GM18502 (cell line): ENCODE measurements around the gene EPHB3.

Experiments used
- ATAC-seq: cut with Tn5 transposase; IDR thresholded peaks from one replicate; pipeline ENCODE4 v1.9.1; 2021; ENCODE audit warnings: mild to moderate bottlenecking; ENCODE audit not compliant: unreplicated experiment, poor library complexity

Gene EPHB3

GRCh38 chr3:184576457-184577240 is 15.1 kb downstream of the EPHB3 start:
- ATAC-seq, result no peak

DNA sequence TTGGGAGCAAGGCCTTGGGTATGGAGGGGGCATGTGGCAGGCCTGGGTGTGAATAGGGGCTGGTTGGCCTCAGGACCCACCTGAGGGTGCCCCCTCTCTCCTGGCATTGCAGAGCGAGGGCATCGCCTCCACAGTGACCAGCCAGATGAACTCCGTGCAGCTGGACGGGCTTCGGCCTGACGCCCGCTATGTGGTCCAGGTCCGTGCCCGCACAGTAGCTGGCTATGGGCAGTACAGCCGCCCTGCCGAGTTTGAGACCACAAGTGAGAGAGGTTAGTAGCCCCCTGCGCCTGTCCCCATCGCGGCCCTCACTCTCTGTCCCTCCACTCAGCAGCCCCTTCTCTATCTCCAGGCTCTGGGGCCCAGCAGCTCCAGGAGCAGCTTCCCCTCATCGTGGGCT is 16.0 kb downstream of the EPHB3 start:
- ATAC-seq, result no peak

- ATAC-seq, result no peak
These were observed 16.6 kb downstream of the EPHB3 start for GRCh38 chr3:184578218-184578617.

- no peak for ATAC-seq
These were observed 17.2 kb downstream of the EPHB3 start for GRCh38 chr3:184578822-184579221.

- no peak for ATAC-seq
These were observed 17.9 kb downstream of the EPHB3 start for GRCh38 chr3:184579513-184579912.

- no peak for ATAC-seq
These were observed 18.8 kb downstream of the EPHB3 start for GRCh38 chr3:184580376-184580775.

GRCh38 chr3:184581331-184581855 is 19.8 kb downstream of the EPHB3 start:
- no peak for ATAC-seq

DNA sequence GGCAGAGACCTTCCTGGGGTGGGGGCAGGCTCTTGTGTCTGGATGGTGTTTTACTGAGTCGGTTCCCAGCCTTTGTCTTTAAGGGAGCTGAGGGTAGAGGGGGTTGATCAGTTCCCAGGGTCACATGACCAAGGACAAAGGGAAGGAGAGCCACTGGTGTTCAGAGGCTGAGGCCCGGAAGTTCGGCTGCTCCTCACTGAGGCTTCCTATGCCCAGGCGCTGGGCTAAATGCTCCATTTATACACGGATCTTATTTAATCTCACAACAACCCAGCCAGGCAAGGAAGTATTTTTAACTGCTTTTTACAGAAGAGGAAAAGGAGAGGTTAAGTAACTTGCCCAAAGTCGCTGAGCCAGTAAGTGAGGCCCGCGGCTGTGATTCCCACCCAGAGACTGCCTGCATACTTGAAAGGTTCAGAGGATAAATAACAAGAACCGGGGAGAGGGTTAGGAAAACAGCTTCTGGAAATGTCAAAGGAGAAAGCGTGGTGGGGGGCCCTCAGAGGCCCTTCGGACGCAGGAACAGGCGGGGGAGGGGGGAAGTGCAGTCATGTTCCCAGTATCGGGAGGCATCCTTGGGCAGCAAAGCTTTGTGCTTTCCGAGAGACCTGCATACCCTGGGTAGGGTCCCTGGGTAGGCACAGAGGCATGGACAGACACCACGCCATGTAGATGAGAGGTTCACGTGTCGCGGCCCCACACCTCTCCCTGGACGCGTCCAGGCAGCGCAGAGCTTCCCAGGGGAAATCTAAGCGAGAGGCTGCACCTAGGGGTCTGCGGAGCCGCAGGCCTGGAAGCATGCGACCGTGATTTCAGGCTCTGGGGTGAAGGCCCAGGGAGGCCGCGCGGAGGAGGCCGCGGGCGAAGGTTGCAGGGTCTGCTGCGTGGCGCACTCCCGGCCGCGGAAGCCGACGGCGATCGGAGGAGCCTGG is 21.3 kb downstream of the EPHB3 start:
- no peak for ATAC-seq

GRCh38 chr3:184583578-184584451 is 22.2 kb downstream of the EPHB3 start:
- ATAC-seq, result no peak

DNA sequence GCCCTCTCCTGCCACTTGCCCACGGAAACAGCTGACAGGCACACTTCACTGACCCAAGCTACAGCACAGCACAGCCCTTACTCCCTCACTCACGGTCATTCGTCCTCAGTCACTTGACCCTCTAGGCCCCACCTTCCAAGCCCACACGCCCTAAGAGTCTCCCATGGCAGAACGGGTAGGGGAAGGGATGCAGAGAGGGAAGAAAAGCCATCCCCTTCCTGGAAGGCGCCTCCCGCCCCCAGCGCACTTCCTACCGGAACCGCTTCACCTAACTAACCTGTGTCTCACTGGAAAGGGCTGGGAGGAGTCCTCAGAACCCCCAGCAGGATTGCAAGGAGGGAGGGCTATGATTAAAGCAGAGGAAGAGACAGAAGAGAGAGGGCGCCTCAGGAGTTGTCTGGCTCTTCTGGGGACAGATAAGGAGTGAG is 22.9 kb downstream of the EPHB3 start:
- ATAC-seq, result no peak

DNA sequence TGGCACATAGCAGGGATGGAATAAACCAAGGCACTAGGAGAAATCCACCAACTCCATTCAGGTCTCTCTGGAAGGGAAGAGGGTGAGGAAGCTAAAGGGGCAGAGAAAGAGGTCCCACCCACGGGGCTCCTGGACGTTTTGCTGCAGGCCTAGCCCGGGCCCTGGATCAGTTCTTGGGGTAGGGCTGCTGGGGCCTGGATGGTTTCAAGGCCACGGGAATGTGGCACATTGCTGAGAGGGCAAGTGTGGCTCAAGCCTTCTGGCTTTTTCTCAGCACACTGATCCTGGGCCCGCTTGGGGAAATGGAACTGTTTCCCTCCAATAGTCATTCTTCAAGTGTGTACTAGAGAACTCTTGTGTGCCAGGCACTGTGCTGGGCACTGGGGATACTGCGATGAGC is 24.0 kb downstream of the EPHB3 start:
- ATAC-seq, result no peak

DNA sequence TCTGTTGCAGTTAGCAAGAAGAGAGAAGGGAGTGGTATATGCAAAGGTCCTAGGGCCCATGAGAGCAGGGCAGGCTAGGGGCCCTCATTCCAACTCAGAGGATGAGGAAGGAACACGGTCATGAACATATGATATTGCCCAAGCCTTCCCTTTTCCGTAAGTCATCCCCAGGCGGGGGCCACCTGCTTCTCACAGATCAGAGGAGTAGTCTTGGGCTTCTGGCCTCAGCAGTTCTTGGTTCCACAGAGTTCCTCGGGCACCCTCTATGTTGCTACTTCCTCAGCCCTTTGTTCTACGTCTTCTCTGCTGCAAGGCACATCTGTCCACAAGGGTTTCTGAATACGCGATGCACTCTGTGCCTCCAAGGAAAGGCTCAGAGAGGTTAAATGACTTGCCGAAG is 25.3 kb downstream of the EPHB3 start:
- no peak for ATAC-seq

GRCh38 chr3:184588776-184589175 is 27.2 kb downstream of the EPHB3 start:
- no peak for ATAC-seq

DNA sequence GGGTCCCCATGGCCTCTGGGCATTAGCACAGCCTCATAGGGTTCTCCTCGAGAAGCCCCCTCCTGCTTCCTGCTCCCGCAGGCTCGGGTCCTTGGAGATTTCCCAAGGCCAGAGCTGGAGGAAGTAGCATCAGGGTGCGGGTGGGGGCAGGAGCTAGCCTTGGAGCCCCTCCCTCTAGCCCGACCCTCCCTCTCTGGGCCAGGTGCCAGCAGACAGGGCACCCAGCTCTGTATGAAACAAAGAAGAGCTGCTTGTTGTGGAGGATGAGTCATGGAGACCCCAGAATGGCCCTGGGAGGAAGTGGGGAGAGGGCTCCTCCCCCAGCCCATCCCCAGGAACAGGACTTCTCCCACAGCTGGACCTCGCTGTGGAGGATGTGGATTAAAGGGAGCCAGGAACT is 29.2 kb downstream of the EPHB3 start:
- ATAC-seq, result no peak

DNA sequence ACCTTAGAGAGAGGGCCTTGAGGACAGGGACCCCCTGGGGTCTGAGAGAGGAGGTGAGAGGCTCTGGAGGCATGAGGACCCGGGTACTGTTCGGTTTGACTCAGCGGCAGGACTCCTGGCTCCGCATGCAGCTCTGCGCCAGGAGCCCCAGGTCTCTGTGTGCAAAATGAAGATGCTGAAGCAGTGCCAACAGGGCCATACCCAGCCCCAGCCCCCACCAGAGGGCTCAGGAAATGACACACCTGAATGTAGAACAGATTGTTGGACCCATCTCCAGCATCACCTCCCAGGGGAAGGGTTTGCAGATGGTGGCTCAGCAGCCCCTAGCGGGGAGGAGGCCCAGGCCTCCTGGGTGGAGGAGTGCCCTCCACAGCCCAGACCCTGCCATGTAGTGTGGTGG is 30.2 kb downstream of the EPHB3 start:
- ATAC-seq, result no peak

DNA sequence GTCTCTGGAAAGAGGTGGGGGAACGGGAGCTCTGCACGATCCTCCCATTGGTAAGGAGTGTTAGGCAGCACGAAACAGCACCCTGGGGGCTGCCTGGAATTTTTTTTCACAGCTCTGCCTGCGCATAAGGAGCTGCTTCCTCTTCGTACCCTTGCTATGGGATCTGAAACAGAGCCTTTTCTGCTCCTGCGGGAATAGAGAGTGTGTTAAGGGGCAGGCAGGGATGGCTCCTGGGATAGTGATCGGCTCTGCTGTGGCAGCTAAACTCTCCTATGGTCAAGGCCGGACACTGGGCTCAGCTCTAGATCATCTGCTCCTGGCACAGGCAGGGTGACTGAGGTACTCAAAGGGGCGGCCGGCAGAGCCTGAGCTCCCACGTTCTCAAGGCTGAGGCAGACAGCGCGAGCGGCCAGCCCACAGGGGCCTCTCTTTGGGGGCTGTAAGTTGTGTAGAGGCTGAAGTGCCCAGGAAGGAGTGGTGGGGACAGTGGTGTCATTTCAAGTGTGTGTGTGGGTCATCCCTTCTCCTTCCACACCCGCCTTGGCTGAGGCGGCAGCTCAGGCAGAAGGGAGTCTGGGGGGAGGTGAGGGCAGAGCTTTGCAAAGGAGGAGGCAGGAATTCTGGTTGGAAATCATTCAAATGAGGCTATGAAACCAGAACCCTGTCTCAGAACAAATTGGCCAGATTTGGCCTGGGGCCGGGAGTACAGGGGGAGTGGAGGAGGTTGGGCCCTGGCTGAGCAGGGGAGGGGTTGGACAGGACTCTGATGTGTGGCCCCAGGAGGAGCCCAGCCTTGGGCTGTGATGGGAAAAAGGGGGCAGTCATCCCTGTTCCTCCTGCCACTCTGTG is 31.0 kb downstream of the EPHB3 start:
- no peak for ATAC-seq

- ATAC-seq, result no peak
These were observed 31.8 kb downstream of the EPHB3 start for GRCh38 chr3:184593220-184593927.

GRCh38 chr3:184593928-184594303 is 32.3 kb downstream of the EPHB3 start:
- ATAC-seq, result no peak
